ENCODE results near the gene ARFIP2.

ARFIP2 gene

DNA sequence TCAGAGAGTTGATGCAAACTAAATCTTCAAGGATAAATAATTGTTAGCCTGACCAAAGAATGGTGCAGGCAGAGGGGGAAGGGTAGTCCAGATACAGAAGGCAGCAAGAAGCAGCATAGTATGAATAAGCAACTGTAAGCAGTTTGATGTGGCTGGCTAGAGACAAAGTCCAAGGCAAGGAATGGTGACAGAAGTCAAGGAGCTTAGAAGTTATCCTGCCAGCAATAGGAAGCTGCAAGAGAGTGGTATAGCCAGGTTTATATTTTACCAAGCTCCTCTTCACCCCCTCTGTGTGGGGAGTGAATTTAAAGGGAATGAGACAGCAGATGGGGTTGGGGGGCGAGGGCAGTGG lies 22.1 kb downstream of the ARFIP2 start:
- Histone ChIP-seq H3K36me3 (ENCODE audit: control insufficient read depth, insufficient read depth, low read length, severe bottlenecking) (peaks cover 64% of the 10 kb centered on the region), H3K9me3 (ENCODE audit: control insufficient read depth, low read length) (no peaks in the 10 kb centered on the region), H3K9ac (ENCODE audit: low read length) (no peak overlapping the region), H3K4me1 (ENCODE audit: control insufficient read depth, insufficient read depth, low read length) (peaks cover 4% of the 10 kb centered on the region), H3K27me3 (replicated peaks; ENCODE audit: control insufficient read depth, insufficient read depth, low read length) (no peaks in the 10 kb centered on the region), H3K4me3 (ENCODE audit: low read length) (no peak overlapping the region)
- DNase-seq (ENCODE audit: low read depth): no peak

DNA sequence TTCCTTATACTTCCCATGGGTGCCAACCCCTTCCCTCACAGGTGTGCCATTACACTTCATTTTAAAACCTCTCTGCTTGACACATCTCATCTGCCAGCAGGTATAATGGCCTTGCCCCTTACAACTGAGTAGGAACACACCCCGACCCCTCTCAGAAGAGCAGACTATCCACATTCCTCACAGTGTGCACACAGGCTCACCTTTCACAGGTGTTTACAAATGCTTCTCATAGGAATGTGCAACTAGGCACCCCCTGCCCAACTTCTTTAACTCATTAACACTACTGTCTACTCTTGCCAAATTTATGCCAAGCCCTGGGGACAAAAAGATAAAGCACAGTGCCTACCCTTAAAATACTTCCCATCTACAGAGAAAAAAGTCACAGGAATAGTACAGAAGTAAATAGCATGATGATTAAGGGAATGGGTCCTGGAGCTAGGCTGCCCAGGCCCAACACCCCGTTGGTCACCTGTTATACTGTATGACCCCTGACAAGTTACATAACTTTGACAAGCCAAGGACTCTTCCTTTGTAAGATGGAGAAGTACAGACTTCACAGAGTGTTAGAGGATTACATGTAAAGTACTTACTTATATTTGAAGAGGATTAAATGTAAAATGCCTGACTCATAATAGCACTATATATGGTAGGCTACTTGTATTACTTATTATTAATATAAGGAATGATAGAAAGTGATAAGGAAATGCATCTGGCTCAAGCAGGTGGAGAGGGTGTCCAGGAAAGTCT lies 22.6 kb downstream of the ARFIP2 start:
- H3K36me3 ChIP-seq (ENCODE audit: control insufficient read depth, insufficient read depth, low read length, severe bottlenecking): peaks cover 61% of the 10 kb centered on the region
- H3K9ac ChIP-seq (ENCODE audit: low read length): no peak overlapping the region
- H3K4me1 ChIP-seq (ENCODE audit: control insufficient read depth, insufficient read depth, low read length): peaks cover 4% of the 10 kb centered on the region
- no peaks in the 10 kb centered on the region for H3K27me3 ChIP-seq (replicated peaks; ENCODE audit: control insufficient read depth, insufficient read depth, low read length)
- no peaks in the 10 kb centered on the region for H3K9me3 ChIP-seq (ENCODE audit: control insufficient read depth, low read length)
- DNase-seq (ENCODE audit: low read depth): no peak
- no peak overlapping the region for H3K4me3 ChIP-seq (ENCODE audit: low read length)

GRCh38 chr11:6457581-6458320 lies 23.4 kb downstream of the ARFIP2 start:
- DNase-seq (ENCODE audit: low read depth): no peak
- peaks cover 57% of the 10 kb centered on the region for H3K36me3 ChIP-seq (ENCODE audit: control insufficient read depth, insufficient read depth, low read length, severe bottlenecking)
- no peak overlapping the region for H3K9ac ChIP-seq (ENCODE audit: low read length)
- no peak overlapping the region for H3K4me3 ChIP-seq (ENCODE audit: low read length)
- no peaks in the 10 kb centered on the region for H3K27me3 ChIP-seq (replicated peaks; ENCODE audit: control insufficient read depth, insufficient read depth, low read length)
- no peaks in the 10 kb centered on the region for H3K9me3 ChIP-seq (ENCODE audit: control insufficient read depth, low read length)
- H3K4me1 ChIP-seq (ENCODE audit: control insufficient read depth, insufficient read depth, low read length): peaks cover 5% of the 10 kb centered on the region

- Histone ChIP-seq H3K4me1 (ENCODE audit: control insufficient read depth, insufficient read depth, low read length) (peaks cover 12% of the 10 kb centered on the region), H3K4me3 (ENCODE audit: low read length) (no peak overlapping the region), H3K9me3 (ENCODE audit: control insufficient read depth, low read length) (no peaks in the 10 kb centered on the region), H3K36me3 (ENCODE audit: control insufficient read depth, insufficient read depth, low read length, severe bottlenecking) (peaks cover 56% of the 10 kb centered on the region), H3K9ac (ENCODE audit: low read length) (no peak overlapping the region), H3K27me3 (replicated peaks; ENCODE audit: control insufficient read depth, insufficient read depth, low read length) (no peaks in the 10 kb centered on the region)
- DNase-seq (ENCODE audit: low read depth): no peak
Observed at GRCh38 chr11:6456361-6457073, 24.6 kb downstream of the ARFIP2 start.

- peaks cover 16% of the 10 kb centered on the region for H3K4me1 ChIP-seq (ENCODE audit: control insufficient read depth, insufficient read depth, low read length)
- no peaks in the 10 kb centered on the region for H3K27me3 ChIP-seq (replicated peaks; ENCODE audit: control insufficient read depth, insufficient read depth, low read length)
- H3K9ac ChIP-seq (ENCODE audit: low read length): no peak overlapping the region
- no peak overlapping the region for H3K4me3 ChIP-seq (ENCODE audit: low read length)
- peaks cover 65% of the 10 kb centered on the region for H3K36me3 ChIP-seq (ENCODE audit: control insufficient read depth, insufficient read depth, low read length, severe bottlenecking)
- H3K9me3 ChIP-seq (ENCODE audit: control insufficient read depth, low read length): no peaks in the 10 kb centered on the region
- no peak for DNase-seq (ENCODE audit: low read depth)
Observed at GRCh38 chr11:6455070-6455469, 26.1 kb downstream of the ARFIP2 start.

DNA sequence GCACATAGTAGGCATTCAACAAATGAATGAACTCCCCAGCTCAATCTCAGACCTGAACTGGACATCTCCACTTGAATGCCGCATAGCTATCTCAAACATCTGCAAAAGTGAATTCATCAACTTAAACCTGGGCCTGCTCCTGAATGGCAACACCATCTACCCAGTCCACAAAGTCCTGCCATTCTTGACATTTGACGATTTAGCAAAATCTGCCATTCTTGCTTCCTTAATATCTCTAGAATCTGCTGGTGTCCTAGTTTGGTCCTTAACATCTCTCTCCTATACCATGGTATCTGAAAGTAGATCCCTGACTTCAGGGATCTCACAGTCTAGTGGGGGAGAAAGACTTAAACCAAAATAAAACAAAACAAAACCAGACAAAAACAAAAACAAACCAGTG lies 28.0 kb downstream of the ARFIP2 start:
- no peak overlapping the region for H3K9ac ChIP-seq (ENCODE audit: low read length)
- H3K36me3 ChIP-seq (ENCODE audit: control insufficient read depth, insufficient read depth, low read length, severe bottlenecking): peaks cover 65% of the 10 kb centered on the region
- no peaks in the 10 kb centered on the region for H3K27me3 ChIP-seq (replicated peaks; ENCODE audit: control insufficient read depth, insufficient read depth, low read length)
- H3K4me1 ChIP-seq (ENCODE audit: control insufficient read depth, insufficient read depth, low read length): peaks cover 24% of the 10 kb centered on the region
- no peaks in the 10 kb centered on the region for H3K9me3 ChIP-seq (ENCODE audit: control insufficient read depth, low read length)
- DNase-seq (ENCODE audit: low read depth): no peak
- no peak overlapping the region for H3K4me3 ChIP-seq (ENCODE audit: low read length)

- Histone ChIP-seq H3K4me1 (ENCODE audit: control insufficient read depth, insufficient read depth, low read length) (peaks cover 24% of the 10 kb centered on the region), H3K36me3 (ENCODE audit: control insufficient read depth, insufficient read depth, low read length, severe bottlenecking) (peaks cover 65% of the 10 kb centered on the region), H3K9me3 (ENCODE audit: control insufficient read depth, low read length) (no peaks in the 10 kb centered on the region), H3K4me3 (ENCODE audit: low read length) (no peak overlapping the region), H3K27me3 (replicated peaks; ENCODE audit: control insufficient read depth, insufficient read depth, low read length) (no peaks in the 10 kb centered on the region), H3K9ac (ENCODE audit: low read length) (no peak overlapping the region)
- peak; percentile 22 for DNase-seq (ENCODE audit: low read depth)
Observed at GRCh38 chr11:6452219-6452618, 28.9 kb downstream of the ARFIP2 start.

GRCh38 chr11:6448574-6448973 lies 32.6 kb downstream of the ARFIP2 start:
- no peak for DNase-seq (ENCODE audit: low read depth)
- Histone ChIP-seq H3K27me3 (replicated peaks; ENCODE audit: control insufficient read depth, insufficient read depth, low read length) (no peaks in the 10 kb centered on the region), H3K9me3 (ENCODE audit: control insufficient read depth, low read length) (no peaks in the 10 kb centered on the region), H3K9ac (ENCODE audit: low read length) (no peak overlapping the region), H3K4me3 (ENCODE audit: low read length) (no peak overlapping the region), H3K36me3 (ENCODE audit: control insufficient read depth, insufficient read depth, low read length, severe bottlenecking) (peaks cover 32% of the 10 kb centered on the region), H3K4me1 (ENCODE audit: control insufficient read depth, insufficient read depth, low read length) (peaks cover 24% of the 10 kb centered on the region)

GRCh38 chr11:6443269-6444003 lies 37.7 kb downstream of the ARFIP2 start:
- Histone ChIP-seq H3K9me3 (ENCODE audit: control insufficient read depth, low read length) (no peaks in the 10 kb centered on the region), H3K4me1 (ENCODE audit: control insufficient read depth, insufficient read depth, low read length) (peaks cover 28% of the 10 kb centered on the region), H3K36me3 (ENCODE audit: control insufficient read depth, insufficient read depth, low read length, severe bottlenecking) (peaks cover 5% of the 10 kb centered on the region), H3K27me3 (replicated peaks; ENCODE audit: control insufficient read depth, insufficient read depth, low read length) (no peaks in the 10 kb centered on the region), H3K9ac (ENCODE audit: low read length) (peak overlapping the region; percentile 29), H3K4me3 (ENCODE audit: low read length) (no peak overlapping the region)
- peak; percentile 82 for DNase-seq (ENCODE audit: low read depth)

DNA sequence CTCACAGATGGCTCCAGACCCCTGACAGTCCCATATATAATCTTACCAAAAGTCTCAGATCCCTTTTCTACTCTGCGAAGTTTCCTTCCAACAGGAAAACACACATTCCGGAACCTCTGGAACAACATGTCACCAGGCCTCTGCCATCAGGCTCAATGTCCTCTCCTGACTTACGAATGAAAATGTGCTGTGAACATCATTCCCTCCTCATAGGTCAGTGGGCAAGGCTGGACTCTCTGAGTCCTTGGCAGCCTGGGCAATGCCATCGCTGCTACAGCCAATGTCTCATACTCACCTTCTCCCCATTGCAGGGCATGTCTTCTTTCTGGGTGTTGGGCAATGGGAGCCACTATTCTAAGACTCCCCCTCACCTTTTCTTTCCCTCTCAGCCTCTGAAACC lies 38.7 kb downstream of the ARFIP2 start:
- Histone ChIP-seq H3K9me3 (ENCODE audit: control insufficient read depth, low read length) (no peaks in the 10 kb centered on the region), H3K4me3 (ENCODE audit: low read length) (no peak overlapping the region), H3K27me3 (replicated peaks; ENCODE audit: control insufficient read depth, insufficient read depth, low read length) (no peaks in the 10 kb centered on the region), H3K36me3 (ENCODE audit: control insufficient read depth, insufficient read depth, low read length, severe bottlenecking) (no peaks in the 10 kb centered on the region), H3K9ac (ENCODE audit: low read length) (peak overlapping the region; percentile 29), H3K4me1 (ENCODE audit: control insufficient read depth, insufficient read depth, low read length) (peaks cover 28% of the 10 kb centered on the region)
- no peak for DNase-seq (ENCODE audit: low read depth)

GRCh38 chr11:6440906-6441358 lies 40.2 kb downstream of the ARFIP2 start, which contains the start of gene HPX:
Gene HPX, minus strand, starts transcription at chr11:6440987. Its CDS starts 24 bp downstream, at chr11:6440963.
- DNase-seq (ENCODE audit: low read depth): no peak
- H3K4me3 ChIP-seq (ENCODE audit: low read length): no peak within 1 kb of the TSS
- H3K4me1 ChIP-seq (ENCODE audit: control insufficient read depth, insufficient read depth, low read length): peaks cover 28% of the 10 kb centered on the region

More at GRCh38 chr11:6440906-6441358, 40.2 kb downstream of the ARFIP2 start, which contains the start of gene HPX:
- no peaks in the 10 kb centered on the region for H3K36me3 ChIP-seq (ENCODE audit: control insufficient read depth, insufficient read depth, low read length, severe bottlenecking)
- H3K27me3 ChIP-seq (replicated peaks; ENCODE audit: control insufficient read depth, insufficient read depth, low read length): no peaks in the 10 kb centered on the region
- H3K9ac ChIP-seq (ENCODE audit: low read length): peak within 1 kb of the TSS; percentile 12
- H3K9me3 ChIP-seq (ENCODE audit: control insufficient read depth, low read length): no peaks in the 10 kb centered on the region
